Measurements from ENCODE around the gene ANKRD13A.

DNA sequence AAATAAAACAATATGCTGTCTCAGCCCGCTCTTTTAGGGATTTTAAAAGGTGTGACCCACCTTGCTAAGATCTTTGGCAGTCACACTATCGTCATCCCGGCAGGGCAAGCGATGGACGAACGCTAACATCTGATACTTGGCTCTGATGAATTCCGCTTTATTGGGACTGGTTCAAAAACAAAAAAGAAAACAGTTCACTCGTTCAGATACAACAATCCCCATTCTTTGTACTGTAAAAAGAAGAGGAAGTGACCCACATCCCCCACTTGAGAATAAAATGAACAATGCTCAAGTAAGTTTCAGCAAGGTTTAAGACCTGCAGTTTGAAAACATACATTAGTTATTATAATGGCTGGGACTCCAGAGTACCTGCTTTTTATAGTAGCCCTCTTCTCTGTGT, 10.3 kb upstream of the ANKRD13A start:
- TF ChIP-seq, protein P1, sequence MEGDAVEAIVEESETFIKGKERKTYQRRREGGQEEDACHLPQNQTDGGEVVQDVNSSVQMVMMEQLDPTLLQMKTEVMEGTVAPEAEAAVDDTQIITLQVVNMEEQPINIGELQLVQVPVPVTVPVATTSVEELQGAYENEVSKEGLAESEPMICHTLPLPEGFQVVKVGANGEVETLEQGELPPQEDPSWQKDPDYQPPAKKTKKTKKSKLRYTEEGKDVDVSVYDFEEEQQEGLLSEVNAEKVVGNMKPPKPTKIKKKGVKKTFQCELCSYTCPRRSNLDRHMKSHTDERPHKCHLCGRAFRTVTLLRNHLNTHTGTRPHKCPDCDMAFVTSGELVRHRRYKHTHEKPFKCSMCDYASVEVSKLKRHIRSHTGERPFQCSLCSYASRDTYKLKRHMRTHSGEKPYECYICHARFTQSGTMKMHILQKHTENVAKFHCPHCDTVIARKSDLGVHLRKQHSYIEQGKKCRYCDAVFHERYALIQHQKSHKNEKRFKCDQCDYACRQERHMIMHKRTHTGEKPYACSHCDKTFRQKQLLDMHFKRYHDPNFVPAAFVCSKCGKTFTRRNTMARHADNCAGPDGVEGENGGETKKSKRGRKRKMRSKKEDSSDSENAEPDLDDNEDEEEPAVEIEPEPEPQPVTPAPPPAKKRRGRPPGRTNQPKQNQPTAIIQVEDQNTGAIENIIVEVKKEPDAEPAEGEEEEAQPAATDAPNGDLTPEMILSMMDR (IDR thresholded peaks at IDR 0.05), result no peak
- TF ChIP-seq POLR2A (IDR thresholded peaks at IDR 0.05), result no peak

Data from body of pancreas (tissue), 4 donors.